HG03045 (cell line): ENCODE measurements around the gene PLEKHO1.
"Not testable (repeated sequence)": the region's sequence is repeated elsewhere in the genome, so short reads cannot be mapped to it uniquely, and the experiment has no call there.

Source experiments
- ATAC-seq: cut with Tn5 transposase; IDR thresholded peaks from one replicate; pipeline ENCODE4 v1.9.1; 2021; ENCODE audit warnings: mild to moderate bottlenecking, moderate library complexity; ENCODE audit not compliant: unreplicated experiment

PLEKHO1 gene

GRCh38 chr1:150149271-150150132 lies at the start of gene PLEKHO1:
Gene PLEKHO1, plus strand, starts transcription at chr1:150149916. Its CDS starts 342 bp downstream, at chr1:150150258.
- peak; percentile 56 for ATAC-seq

- ATAC-seq: no peak
Measured at GRCh38 chr1:150102986-150103385, 46.7 kb upstream of the PLEKHO1 start.

- ATAC-seq: no peak
Measured at GRCh38 chr1:150106341-150106740, 43.4 kb upstream of the PLEKHO1 start.

GRCh38 chr1:150109586-150109985 lies 40.1 kb upstream of the PLEKHO1 start:
- no peak for ATAC-seq

- ATAC-seq: no peak
Measured at GRCh38 chr1:150110116-150110515, 39.6 kb upstream of the PLEKHO1 start.

GRCh38 chr1:150111670-150112069 lies 38.0 kb upstream of the PLEKHO1 start:
- no peak for ATAC-seq

GRCh38 chr1:150115121-150115520 lies 34.6 kb upstream of the PLEKHO1 start:
- no peak for ATAC-seq

- ATAC-seq: no peak
Measured at GRCh38 chr1:150118716-150119115, 31.0 kb upstream of the PLEKHO1 start.

- no peak for ATAC-seq
Measured at GRCh38 chr1:150121236-150121862, 28.4 kb upstream of the PLEKHO1 start.

- no peak for ATAC-seq
Measured at GRCh38 chr1:150126811-150127210, 22.9 kb upstream of the PLEKHO1 start.

- no peak for ATAC-seq
Measured at GRCh38 chr1:150127464-150127863, 22.3 kb upstream of the PLEKHO1 start.

GRCh38 chr1:150127868-150128267 lies 21.8 kb upstream of the PLEKHO1 start:
- ATAC-seq: no peak

- no peak for ATAC-seq
Measured at GRCh38 chr1:150132372-150132771, 17.3 kb upstream of the PLEKHO1 start.

- no peak for ATAC-seq
Measured at GRCh38 chr1:150134537-150134936, 15.2 kb upstream of the PLEKHO1 start.

GRCh38 chr1:150135400-150135799 lies 14.3 kb upstream of the PLEKHO1 start:
- ATAC-seq: not testable (repeated sequence)

- ATAC-seq: no peak
Measured at GRCh38 chr1:150138044-150138443, 11.7 kb upstream of the PLEKHO1 start.

GRCh38 chr1:150141452-150141851 lies 8.3 kb upstream of the PLEKHO1 start:
- ATAC-seq: no peak

- no peak for ATAC-seq
Measured at GRCh38 chr1:150142083-150142482, 7.6 kb upstream of the PLEKHO1 start.

- ATAC-seq: no peak
Measured at GRCh38 chr1:150144606-150145005, 5.1 kb upstream of the PLEKHO1 start.

GRCh38 chr1:150146016-150146415 lies 3.7 kb upstream of the PLEKHO1 start:
- ATAC-seq: not testable (repeated sequence)

GRCh38 chr1:150146849-150147542 lies 2.7 kb upstream of the PLEKHO1 start:
- no peak for ATAC-seq

GRCh38 chr1:150148837-150149270 lies 862 bp upstream of the PLEKHO1 start:
- ATAC-seq: no peak
